BLaER1 (cell line): ENCODE results near the gene HPDL.
A peak's percentile ranks its signal among the peaks of the same experiment; 100 is the strongest.
"Not testable (repeated sequence)": the region's sequence is repeated elsewhere in the genome, so short reads cannot be mapped to it uniquely, and the experiment has no call there.

ENCODE experiments used
- H3K27ac ChIP-seq: shearing (Covaris generic); formaldehyde crosslinking; 2 replicates; pipeline ENCODE4 v1.8.1; 2022
- H3K27me3 ChIP-seq: shearing (Covaris generic); formaldehyde crosslinking; 2 replicates; pipeline ENCODE4 v1.8.1; 2022
- H3K36me3 ChIP-seq: shearing (Covaris generic); formaldehyde crosslinking; 2 replicates; pipeline ENCODE4 v1.8.1; 2022
- H3K4me1 ChIP-seq: shearing (Covaris generic); formaldehyde crosslinking; 2 replicates; pipeline ENCODE4 v1.8.1; 2022
- H3K4me2 ChIP-seq: shearing (Covaris generic); formaldehyde crosslinking; 2 replicates; pipeline ENCODE4 v1.8.1; 2022
- H3K4me3 ChIP-seq: shearing (Covaris generic); formaldehyde crosslinking; 2 replicates; pipeline ENCODE4 v1.8.1; 2022
- H3K9ac ChIP-seq: shearing (Covaris generic); formaldehyde crosslinking; 2 replicates; pipeline ENCODE4 v1.8.1; 2022
- H3K9me3 ChIP-seq: shearing (Covaris generic); formaldehyde crosslinking; 2 replicates; pipeline ENCODE4 v1.8.1; 2022
- H4K20me1 ChIP-seq: shearing (Covaris generic); formaldehyde crosslinking; 2 replicates; pipeline ENCODE4 v1.8.1; 2022
- Cebpa-rat ChIP-seq: shearing (Covaris generic); IDR thresholded peaks from 2 replicates; pipeline ENCODE4 v1.8.1; 2022

Gene HPDL

DNA sequence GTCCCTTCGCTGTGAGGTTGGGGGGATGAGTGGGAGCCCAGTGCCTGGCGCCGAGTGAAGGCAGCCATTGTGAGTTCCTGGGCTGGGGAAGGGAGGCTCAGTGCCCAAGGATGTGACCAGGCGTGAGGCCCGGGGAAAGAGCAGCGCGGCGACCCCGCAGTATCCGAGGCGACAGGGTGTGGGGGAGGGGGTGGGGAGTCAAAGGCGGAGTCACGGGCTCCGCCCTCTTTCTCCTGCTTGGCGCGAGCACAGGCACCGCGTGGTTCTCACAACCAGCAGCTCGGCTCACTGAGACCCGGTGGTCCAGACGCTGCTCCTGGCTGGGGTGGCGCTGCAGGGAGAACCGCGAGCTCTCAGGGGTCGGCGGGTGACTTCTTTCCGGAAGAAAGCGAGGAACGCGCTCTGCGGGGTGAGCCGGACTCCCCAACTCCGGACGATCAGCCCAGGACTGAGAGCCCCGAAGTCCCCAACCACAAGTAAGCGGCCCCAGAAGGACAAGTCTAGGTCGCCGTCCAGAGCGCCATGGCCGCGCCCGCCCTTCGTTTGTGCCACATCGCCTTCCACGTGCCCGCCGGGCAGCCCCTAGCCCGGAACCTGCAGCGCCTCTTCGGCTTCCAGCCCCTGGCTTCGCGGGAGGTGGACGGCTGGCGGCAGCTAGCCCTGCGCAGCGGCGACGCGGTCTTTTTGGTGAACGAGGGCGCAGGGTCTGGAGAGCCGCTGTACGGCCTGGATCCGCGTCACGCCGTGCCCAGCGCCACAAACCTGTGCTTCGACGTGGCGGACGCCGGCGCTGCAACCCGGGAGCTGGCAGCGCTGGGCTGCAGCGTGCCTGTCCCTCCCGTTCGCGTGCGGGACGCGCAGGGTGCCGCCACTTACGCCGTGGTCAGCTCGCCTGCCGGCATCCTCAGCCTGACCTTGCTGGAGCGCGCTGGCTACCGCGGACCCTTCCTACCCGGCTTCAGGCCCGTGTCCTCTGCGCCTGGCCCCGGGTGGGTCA, at the start of gene HPDL:
Gene HPDL, plus strand, starts transcription at position 269 of the 997 bp plus-strand sequence. Its CDS starts 254 bp downstream, at position 523.
- peaks cover 52% of the 10 kb centered on the region for H3K4me1 ChIP-seq

DNA sequence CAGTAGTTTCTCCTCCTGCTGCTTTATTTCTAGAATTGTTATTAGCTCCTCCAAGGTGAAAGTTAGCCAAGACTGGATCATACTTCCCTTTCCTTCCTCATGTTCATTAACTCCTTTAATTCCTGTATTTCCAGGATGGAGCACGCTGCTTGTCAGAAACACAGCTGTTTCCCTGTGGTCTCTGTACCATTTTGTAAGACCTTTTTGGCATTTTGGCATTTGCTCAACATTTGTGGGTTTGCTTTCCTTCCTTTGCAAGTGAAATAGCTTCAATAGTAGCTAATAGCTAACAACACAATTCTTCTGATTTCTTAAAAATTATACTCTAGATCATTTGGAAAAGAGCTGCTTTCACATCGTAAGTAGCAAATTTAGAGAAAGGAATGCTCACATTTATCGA, 44.3 kb upstream of the HPDL start:
- Histone ChIP-seq H3K4me3 (no peak overlapping the region), H3K9ac (no peak overlapping the region), H3K4me2 (peak overlapping the region; percentile 16; the same call in 1 of the 2 replicates), H3K36me3 (no peaks in the 10 kb centered on the region), H3K4me1 (peaks cover 6% of the 10 kb centered on the region), H3K27ac (no peak overlapping the region), H3K9me3 (peaks cover 12% of the 10 kb centered on the region), H3K27me3 (no peaks in the 10 kb centered on the region), H4K20me1 (no peaks in the 10 kb centered on the region)
- TF ChIP-seq Cebpa-rat: no peak

More for the DNA sequence above, at the start of gene HPDL:
- H3K36me3 ChIP-seq: peaks cover 34% of the 10 kb centered on the region
- H3K27ac ChIP-seq: peak within 1 kb of the TSS; percentile 85
- no peaks in the 10 kb centered on the region for H3K27me3 ChIP-seq
- H4K20me1 ChIP-seq: no peaks in the 10 kb centered on the region
- peak within 1 kb of the TSS; percentile 82 for H3K9ac ChIP-seq
- no peaks in the 10 kb centered on the region for H3K9me3 ChIP-seq
- TF ChIP-seq Cebpa-rat: no peak
- peak within 1 kb of the TSS; percentile 94 for H3K4me2 ChIP-seq
- H3K4me3 ChIP-seq: peak within 1 kb of the TSS; percentile 69

DNA sequence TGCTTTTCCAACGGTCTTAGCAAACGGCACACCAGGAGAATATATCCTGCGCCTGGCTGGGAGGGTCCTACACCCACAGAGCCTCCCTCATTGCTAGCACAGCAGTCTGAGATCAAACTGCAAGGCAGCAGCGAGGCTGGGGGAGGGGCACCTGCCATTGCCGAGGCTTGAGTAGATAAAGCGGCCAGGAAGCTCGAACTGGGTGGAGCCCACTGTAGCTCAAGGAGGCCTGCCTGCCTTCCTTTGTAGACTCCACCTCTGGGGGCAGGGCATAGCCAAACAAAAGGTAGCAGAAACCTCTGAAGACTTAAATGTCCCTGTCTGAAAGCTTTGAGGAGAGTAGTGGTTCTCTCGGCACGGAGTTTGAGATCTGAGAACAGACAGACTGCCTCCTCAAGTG, 41.8 kb upstream of the HPDL start:
- not testable (repeated sequence) for H3K4me2 ChIP-seq, H4K20me1 ChIP-seq, H3K4me1 ChIP-seq, H3K9ac ChIP-seq, H3K36me3 ChIP-seq, H3K27me3 ChIP-seq, H3K27ac ChIP-seq, H3K4me3 ChIP-seq
- peaks cover 12% of the 10 kb centered on the region for H3K9me3 ChIP-seq

DNA sequence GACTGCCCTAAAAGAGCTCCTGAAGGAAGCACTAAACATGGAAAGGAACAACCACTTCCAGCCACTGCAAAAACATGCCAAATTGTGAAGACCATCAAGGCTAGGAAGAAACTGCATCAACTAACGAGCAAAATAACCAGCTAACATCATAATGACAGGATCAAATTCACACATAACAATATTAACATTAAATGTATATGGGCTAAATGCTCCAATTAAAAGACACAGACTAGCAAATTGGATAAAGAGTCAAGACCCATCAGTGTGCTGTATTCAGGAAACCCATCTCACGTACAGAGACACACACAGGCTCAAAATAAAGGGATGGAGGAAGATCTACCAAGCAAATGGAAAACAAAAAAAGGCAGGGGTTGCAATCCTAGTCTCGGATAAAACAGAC, 40.2 kb upstream of the HPDL start:
- H3K4me2 ChIP-seq, H3K36me3 ChIP-seq, H3K27me3 ChIP-seq, H3K4me3 ChIP-seq, H3K9ac ChIP-seq, H3K27ac ChIP-seq, H3K4me1 ChIP-seq, H4K20me1 ChIP-seq: not testable (repeated sequence)
- H3K9me3 ChIP-seq: peaks cover 12% of the 10 kb centered on the region

DNA sequence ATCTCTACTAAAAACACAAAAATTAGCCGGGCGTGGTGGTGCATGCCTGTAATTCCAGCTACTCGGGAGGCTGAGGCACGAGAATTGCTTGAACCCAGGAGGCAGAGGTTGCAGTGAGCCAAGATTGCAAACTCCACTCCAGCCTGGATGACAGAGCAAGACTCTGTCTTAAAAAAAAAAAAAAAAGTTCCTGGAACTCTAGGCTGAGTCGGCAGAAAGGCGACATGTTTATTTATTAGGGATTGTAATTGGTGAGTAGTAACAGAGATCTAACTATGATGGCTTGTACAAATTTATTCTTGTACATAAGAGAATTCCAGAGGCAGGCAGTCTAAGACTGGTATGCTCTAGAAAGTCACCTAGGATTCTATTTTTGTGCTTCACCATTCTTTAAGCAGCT, 35.7 kb upstream of the HPDL start:
- not testable (repeated sequence) for H4K20me1 ChIP-seq, H3K4me2 ChIP-seq, H3K9me3 ChIP-seq, H3K4me1 ChIP-seq, H3K9ac ChIP-seq, H3K27ac ChIP-seq, H3K36me3 ChIP-seq, H3K27me3 ChIP-seq, H3K4me3 ChIP-seq

DNA sequence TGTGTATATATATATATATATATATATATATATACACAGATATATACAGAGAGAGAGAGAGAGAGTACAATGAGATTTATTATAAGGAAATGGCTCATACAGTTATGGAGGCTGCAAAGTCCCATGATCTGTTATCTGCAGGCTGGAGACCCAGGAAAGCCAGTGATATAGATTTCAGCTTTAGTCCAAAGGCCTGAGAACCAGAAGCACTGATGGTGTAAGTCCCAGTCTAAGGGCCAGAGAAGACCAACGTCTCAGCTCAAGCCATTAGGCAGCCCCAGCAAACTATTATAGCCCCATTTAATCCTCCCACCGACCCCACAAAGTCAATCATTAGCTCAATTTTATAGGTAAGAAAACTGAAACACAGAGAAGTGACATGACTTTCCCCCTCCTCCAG, 35.0 kb upstream of the HPDL start:
- Histone ChIP-seq H3K4me3 (no peak overlapping the region), H3K9me3 (no peaks in the 10 kb centered on the region), H3K9ac (no peak overlapping the region), H3K27ac (no peak overlapping the region), H4K20me1 (no peaks in the 10 kb centered on the region), H3K36me3 (no peaks in the 10 kb centered on the region), H3K27me3 (no peaks in the 10 kb centered on the region), H3K4me2 (no peak overlapping the region), H3K4me1 (no peaks in the 10 kb centered on the region)
- no peak for TF ChIP-seq Cebpa-rat

DNA sequence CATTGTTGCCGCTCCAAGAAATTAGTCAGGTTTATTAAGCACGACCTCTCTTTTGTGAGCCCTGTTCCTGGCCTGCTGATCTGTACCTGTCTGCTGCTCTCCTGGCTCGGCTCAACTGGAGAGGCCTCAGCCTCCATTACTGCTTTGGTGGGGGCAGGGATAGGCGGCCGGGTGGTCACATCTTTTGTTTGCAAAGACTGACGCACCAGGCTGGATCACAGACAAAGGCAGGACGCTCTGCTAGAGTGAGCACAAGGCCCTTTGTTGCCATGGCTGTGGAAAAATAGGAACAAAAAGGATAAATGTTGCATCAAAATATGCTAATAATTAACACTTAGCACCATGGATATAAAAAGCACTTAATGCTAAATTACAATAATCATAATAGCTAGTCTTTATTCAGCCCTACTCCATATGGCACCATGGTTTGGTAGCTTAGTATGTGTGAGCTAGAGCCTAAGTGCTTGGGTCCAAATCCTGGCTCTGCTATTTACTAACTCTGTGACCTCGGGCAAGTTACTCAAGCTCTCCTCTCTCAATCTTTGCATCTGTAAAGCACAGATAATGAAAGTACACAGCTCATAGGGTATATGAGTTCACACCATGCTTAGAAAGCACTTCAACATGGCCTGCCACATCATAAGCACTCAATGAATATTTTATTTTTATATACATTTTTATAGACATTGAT, 28.9 kb upstream of the HPDL start:
- Histone ChIP-seq H3K9ac (no peak overlapping the region), H4K20me1 (no peaks in the 10 kb centered on the region), H3K4me1 (peaks cover 24% of the 10 kb centered on the region), H3K27ac (no peak overlapping the region), H3K9me3 (no peaks in the 10 kb centered on the region), H3K4me2 (no peak overlapping the region), H3K27me3 (no peaks in the 10 kb centered on the region), H3K36me3 (no peaks in the 10 kb centered on the region), H3K4me3 (no peak overlapping the region)
- no peak for TF ChIP-seq Cebpa-rat

DNA sequence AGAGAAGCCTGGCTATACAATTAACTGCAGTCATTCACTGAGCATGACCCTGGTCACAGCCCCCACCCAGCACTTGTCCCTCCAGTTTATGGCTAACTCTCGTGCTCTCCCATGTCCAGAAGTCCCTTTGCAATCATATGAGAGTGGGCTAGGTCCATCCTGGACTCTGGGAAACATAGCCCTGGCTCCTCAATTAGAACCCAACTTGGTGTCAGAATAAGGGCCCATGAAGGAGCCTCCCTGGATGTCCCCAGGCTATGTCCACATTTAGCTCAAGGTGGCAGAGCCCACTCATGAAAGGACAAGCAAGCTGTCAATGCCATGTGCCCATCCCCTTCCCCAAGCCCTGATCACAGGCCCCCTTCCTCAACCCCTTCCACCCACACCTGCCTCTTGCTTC, 27.4 kb upstream of the HPDL start:
- no peaks in the 10 kb centered on the region for H4K20me1 ChIP-seq
- no peak overlapping the region for H3K27ac ChIP-seq
- H3K27me3 ChIP-seq: no peaks in the 10 kb centered on the region
- H3K4me2 ChIP-seq: no peak overlapping the region
- TF ChIP-seq Cebpa-rat: no peak
- peaks cover 29% of the 10 kb centered on the region for H3K4me1 ChIP-seq
- H3K9ac ChIP-seq: no peak overlapping the region
- H3K9me3 ChIP-seq: no peaks in the 10 kb centered on the region
- no peaks in the 10 kb centered on the region for H3K36me3 ChIP-seq
- no peak overlapping the region for H3K4me3 ChIP-seq

DNA sequence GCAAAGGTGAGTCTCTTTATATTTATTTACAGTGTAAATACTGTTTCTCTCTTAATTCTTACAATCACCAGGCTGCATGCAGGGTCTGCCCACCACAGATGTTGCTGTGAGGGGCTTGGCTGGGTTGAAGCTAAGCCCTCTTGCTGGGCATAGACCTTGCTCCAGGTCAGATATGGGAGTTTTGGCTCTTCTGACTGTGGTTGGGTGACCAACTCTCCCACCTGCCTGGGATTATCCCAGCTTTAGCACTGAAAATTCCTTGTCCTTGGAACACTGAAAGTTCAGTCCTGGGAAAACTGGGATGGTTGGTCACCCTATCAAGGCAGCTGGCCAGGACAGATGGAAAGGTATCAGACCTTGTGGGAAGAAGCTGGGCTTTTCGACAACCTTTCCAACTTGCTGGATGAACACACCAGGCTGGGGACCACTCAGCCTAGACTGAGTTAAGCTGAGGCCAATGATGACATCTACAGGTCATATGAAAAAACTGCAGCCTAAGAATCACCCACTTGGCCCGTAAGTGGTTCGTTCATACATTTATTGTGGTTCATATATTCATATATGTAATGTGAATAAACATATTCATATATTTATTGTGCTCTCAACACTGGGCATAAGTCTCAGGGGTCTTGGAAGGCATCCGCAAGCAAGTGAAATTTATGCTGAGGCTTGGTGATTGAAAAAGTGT, 26.6 kb upstream of the HPDL start:
- H3K9me3 ChIP-seq: no peaks in the 10 kb centered on the region
- peaks cover 38% of the 10 kb centered on the region for H3K4me1 ChIP-seq
- H3K27ac ChIP-seq: no peak overlapping the region
- H3K4me3 ChIP-seq: no peak overlapping the region
- H3K9ac ChIP-seq: no peak overlapping the region
- H4K20me1 ChIP-seq: no peaks in the 10 kb centered on the region
- no peak for TF ChIP-seq Cebpa-rat
- H3K36me3 ChIP-seq: no peaks in the 10 kb centered on the region
- no peak overlapping the region for H3K4me2 ChIP-seq
- no peaks in the 10 kb centered on the region for H3K27me3 ChIP-seq

DNA sequence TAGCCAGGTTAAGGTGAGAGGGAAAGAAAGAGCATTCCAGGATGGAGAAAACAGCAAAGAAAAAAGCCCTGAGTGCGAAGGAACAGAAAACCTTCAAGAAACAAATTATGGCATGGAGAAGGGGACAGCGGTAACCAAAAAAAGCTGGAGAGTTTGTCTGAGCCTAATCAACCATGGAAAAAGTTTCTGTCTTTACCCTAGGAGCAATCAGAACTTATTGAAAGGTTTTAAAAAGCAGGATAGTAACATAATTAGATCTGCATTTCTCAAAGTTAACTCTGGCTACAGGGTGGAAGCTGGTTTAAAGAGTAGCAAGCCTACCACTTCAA, 26.1 kb upstream of the HPDL start:
- TF ChIP-seq Cebpa-rat: no peak
- peaks cover 43% of the 10 kb centered on the region for H3K4me1 ChIP-seq

More for the DNA sequence above, 26.1 kb upstream of the HPDL start:
- H3K9me3 ChIP-seq: no peaks in the 10 kb centered on the region
- H3K27me3 ChIP-seq: no peaks in the 10 kb centered on the region
- no peaks in the 10 kb centered on the region for H4K20me1 ChIP-seq
- no peak overlapping the region for H3K4me2 ChIP-seq
- H3K9ac ChIP-seq: no peak overlapping the region
- H3K4me3 ChIP-seq: no peak overlapping the region
- no peak overlapping the region for H3K27ac ChIP-seq
- H3K36me3 ChIP-seq: no peaks in the 10 kb centered on the region
